Endothelial cell of umbilical vein (primary cell): Measurements from ENCODE around the gene MEAK7.

ENCODE experiments used
- CTCF ChIP-seq, 2 donors: IDR thresholded peaks; 1 replicate in 1 of 2; 2 replicates in 1 of 2; pipeline ENCODE4 v1.5.1; 2011; ENCODE audit warnings: low read length in 2 of 2, mild to moderate bottlenecking in 2 of 2, moderate library complexity in 2 of 2, control low read depth in 1 of 2, inconsistent platforms in 1 of 2, low read depth in 1 of 2; ENCODE audit not compliant: insufficient read depth in 1 of 2; ENCODE audit errors: extremely low read depth in 1 of 2
- EZH2 ChIP-seq: IDR thresholded peaks from 2 replicates; pipeline ENCODE4 v1.6.1; 2012; ENCODE audit warnings: borderline replicate concordance, low read depth, mild to moderate bottlenecking, moderate library complexity, low read length, inconsistent platforms; ENCODE audit not compliant: severe bottlenecking

GRCh38 chr16:84466692-84467091, 37.8 kb downstream of the MEAK7 start:
- no peak for TF ChIP-seq CTCF (IDR thresholded peaks at IDR 0.05; ENCODE audit: extremely low read depth in 1 of 2, insufficient read depth in 1 of 2, low read depth in 1 of 2, low read length in 2 of 2)
- no peak for TF ChIP-seq EZH2
